ENCODE results near the gene IER2. TPM values are rescaled to one million over a fixed set of nuclear protein-coding genes. Genes with fewer than 3 reads are reported as not detected.
A peak's percentile ranks its signal among the peaks of the same experiment; 100 is the strongest.

Gene IER2
- total and polyA plus RNA-seq, 9 of the 15 experiments (the other 6 are each of a cell fraction or from before 2014, with no cell fraction given), result 4.5 to 205 (median 23.7) TPM

GRCh38 chr19:13195678-13196077 is 45.5 kb downstream of the IER2 start (continued):
- TF ChIP-seq FOXJ3 (CRISPR knock-in tag; IDR thresholded peaks at IDR 0.05) (no peak), NFIC (IDR thresholded peaks at IDR 0.05) (peak; percentile 90), FOXA1 (IDR thresholded peaks at IDR 0.05; ENCODE audit: borderline replicate concordance) (no peak), TEAD4 (IDR thresholded peaks at IDR 0.05; ENCODE audit: low read length) (no peak), TEAD4 (CRISPR knock-in tag; IDR thresholded peaks at IDR 0.05; ENCODE audit: borderline replicate concordance) (no peak), RAD21 (CRISPR knock-in tag; conservative IDR thresholded peaks at IDR 0.05 in 1 of 2, IDR thresholded peaks at IDR 0.05 in 1 of 2) (peak in 1 of 2 experiments; percentile 39; a peak in 1 of 4 replicates), ELF1 (tag; IDR thresholded peaks at IDR 0.05) (no peak), NFIX (CRISPR knock-in tag; IDR thresholded peaks at IDR 0.05; ENCODE audit: low read depth) (peak; percentile 44), CBX8 (IDR thresholded peaks at IDR 0.05; ENCODE audit: borderline replicate concordance, extremely low read depth, low read depth, low read length, poor library complexity, severe bottlenecking) (no peak), ZKSCAN3 (CRISPR knock-in tag; IDR thresholded peaks at IDR 0.05) (no peak), PHB (CRISPR knock-in tag; IDR thresholded peaks at IDR 0.05) (no peak), FIP1L1 (IDR thresholded peaks at IDR 0.05; ENCODE audit: low read depth, low read length, poor library complexity, severe bottlenecking) (no peak), DPF2 (IDR thresholded peaks at IDR 0.05) (no peak), ZNF507 (tag; conservative IDR thresholded peaks at IDR 0.05) (no peak)
- TF ChIP-seq, protein P1, sequence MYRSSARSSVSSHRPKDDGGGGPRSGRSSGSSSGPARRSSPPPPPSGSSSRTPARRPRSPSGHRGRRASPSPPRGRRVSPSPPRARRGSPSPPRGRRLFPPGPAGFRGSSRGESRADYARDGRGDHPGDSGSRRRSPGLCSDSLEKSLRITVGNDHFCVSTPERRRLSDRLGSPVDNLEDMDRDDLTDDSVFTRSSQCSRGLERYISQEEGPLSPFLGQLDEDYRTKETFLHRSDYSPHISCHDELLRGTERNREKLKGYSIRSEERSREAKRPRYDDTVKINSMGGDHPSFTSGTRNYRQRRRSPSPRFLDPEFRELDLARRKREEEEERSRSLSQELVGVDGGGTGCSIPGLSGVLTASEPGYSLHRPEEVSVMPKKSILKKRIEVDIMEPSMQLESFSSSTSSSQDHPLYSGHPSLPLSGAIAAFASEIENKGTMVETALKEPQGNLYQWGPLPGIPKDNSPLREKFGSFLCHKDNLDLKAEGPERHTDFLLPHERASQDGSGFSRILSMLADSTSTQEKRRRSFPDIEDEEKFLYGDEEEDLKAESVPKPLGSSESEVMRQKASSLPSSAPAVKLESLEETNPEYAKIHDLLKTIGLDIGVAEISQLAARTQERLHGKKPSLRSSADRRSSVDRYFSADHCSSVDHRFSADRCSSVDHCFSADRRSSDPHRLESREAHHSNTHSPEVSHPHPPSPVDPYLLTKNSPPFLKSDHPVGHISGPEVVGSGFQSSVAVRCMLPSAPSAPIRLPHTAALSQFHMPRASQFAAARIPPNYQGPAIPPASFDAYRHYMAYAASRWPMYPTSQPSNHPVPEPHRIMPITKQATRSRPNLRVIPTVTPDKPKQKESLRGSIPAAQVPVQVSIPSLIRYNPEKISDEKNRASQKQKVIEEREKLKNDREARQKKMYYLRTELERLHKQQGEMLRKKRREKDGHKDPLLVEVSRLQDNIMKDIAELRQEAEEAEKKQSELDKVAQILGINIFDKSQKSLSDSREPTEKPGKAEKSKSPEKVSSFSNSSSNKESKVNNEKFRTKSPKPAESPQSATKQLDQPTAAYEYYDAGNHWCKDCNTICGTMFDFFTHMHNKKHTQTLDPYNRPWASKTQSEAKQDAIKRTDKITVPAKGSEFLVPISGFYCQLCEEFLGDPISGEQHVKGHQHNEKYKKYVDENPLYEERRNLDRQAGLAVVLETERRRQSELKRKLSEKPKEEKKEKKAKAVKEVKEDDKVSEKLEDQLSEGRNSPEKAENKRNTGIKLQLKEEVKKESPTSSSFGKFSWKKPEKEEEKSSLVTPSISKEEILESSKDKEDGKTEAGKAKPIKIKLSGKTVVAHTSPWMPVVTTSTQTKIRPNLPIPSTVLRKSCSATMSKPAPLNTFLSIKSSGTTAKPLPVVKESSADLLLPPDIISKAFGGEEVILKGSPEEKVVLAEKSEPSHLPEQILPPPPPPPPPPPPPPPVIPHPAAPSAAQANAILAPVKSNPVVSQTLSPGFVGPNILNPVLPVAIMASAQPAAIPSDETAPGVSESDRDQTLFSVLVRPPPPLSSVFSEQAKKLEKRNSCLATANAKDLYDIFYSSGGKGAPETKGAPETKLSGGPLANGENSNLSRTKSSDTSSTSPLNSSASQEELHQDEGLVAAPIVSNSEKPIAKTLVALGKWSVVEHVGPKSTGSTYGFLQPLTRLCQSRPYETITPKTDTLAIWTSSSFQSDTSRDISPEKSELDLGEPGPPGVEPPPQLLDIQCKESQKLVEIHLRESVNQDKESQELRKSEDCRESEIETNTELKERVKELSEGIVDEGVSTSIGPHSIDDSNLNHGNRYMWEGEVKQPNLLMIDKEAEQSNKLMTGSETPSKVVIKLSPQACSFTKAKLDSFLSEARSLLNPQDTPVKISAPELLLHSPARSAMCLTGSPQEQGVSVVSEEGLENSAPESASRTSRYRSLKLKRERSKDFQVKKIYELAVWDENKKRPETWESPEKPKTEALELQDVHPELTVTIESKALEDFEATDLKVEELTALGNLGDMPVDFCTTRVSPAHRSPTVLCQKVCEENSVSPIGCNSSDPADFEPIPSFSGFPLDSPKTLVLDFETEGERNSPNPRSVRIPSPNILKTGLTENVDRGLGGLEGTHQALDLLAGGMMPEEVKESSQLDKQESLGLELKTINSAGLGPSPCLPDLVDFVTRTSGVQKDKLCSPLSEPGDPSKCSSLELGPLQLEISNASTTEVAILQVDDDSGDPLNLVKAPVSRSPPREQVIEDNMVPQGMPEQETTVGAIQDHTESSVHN (IDR thresholded peaks at IDR 0.05; ENCODE audit: borderline replicate concordance in 1 of 2, low read depth in 1 of 2), result no peak
- TF ChIP-seq, protein P2, sequence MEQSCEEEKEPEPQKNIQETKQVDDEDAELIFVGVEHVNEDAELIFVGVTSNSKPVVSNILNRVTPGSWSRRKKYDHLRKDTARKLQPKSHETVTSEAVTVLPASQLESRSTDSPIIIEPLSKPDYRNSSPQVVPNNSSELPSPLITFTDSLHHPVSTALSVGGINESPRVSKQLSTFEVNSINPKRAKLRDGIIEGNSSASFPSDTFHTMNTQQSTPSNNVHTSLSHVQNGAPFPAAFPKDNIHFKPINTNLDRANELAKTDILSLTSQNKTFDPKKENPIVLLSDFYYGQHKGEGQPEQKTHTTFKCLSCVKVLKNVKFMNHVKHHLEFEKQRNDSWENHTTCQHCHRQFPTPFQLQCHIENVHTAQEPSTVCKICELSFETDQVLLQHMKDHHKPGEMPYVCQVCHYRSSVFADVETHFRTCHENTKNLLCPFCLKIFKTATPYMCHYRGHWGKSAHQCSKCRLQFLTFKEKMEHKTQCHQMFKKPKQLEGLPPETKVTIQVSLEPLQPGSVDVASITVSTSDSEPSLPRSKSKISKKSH (CRISPR knock-in tag; IDR thresholded peaks at IDR 0.05), result no peak
- TF ChIP-seq, protein P3, sequence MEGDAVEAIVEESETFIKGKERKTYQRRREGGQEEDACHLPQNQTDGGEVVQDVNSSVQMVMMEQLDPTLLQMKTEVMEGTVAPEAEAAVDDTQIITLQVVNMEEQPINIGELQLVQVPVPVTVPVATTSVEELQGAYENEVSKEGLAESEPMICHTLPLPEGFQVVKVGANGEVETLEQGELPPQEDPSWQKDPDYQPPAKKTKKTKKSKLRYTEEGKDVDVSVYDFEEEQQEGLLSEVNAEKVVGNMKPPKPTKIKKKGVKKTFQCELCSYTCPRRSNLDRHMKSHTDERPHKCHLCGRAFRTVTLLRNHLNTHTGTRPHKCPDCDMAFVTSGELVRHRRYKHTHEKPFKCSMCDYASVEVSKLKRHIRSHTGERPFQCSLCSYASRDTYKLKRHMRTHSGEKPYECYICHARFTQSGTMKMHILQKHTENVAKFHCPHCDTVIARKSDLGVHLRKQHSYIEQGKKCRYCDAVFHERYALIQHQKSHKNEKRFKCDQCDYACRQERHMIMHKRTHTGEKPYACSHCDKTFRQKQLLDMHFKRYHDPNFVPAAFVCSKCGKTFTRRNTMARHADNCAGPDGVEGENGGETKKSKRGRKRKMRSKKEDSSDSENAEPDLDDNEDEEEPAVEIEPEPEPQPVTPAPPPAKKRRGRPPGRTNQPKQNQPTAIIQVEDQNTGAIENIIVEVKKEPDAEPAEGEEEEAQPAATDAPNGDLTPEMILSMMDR (IDR thresholded peaks at IDR 0.05 in 2 of 3, conservative IDR thresholded peaks at IDR 0.05 in 1 of 3; ENCODE audit: insufficient read depth in 2 of 3, low read depth in 1 of 3, low read length in 3 of 3), result peak; percentile 54 to 96 (median 72); a peak in 5 of 6 replicates
